Right lung (tissue), 5 donors: ENCODE results near the gene SMIM41. TPM values are rescaled to one million over a fixed set of nuclear protein-coding genes. Genes with fewer than 3 reads are reported as not detected.

Experiments used
- DNase-seq, 2 donors: peaks; one replicate each; pipeline ENCODE4 v3.0.0-alpha.2; 2013
- polyA plus RNA-seq, 5 donors: library from polyadenylated mRNA; unstranded; fragments of 120-200 nt; gene quantifications; one replicate each; pipeline versions ENCODE4 v1.2.1 to v1.2.3, GENCODE V29; 2013; ENCODE audit warnings: inconsistent platforms in 1 of 5, low replicate concordance in 1 of 5; ENCODE audit not compliant: insufficient read length in 5 of 5, insufficient read depth in 1 of 5

Gene SMIM41
- polyA plus RNA-seq, 5 donors: 2.2 to 8.0 (median 3.4) TPM

DNA sequence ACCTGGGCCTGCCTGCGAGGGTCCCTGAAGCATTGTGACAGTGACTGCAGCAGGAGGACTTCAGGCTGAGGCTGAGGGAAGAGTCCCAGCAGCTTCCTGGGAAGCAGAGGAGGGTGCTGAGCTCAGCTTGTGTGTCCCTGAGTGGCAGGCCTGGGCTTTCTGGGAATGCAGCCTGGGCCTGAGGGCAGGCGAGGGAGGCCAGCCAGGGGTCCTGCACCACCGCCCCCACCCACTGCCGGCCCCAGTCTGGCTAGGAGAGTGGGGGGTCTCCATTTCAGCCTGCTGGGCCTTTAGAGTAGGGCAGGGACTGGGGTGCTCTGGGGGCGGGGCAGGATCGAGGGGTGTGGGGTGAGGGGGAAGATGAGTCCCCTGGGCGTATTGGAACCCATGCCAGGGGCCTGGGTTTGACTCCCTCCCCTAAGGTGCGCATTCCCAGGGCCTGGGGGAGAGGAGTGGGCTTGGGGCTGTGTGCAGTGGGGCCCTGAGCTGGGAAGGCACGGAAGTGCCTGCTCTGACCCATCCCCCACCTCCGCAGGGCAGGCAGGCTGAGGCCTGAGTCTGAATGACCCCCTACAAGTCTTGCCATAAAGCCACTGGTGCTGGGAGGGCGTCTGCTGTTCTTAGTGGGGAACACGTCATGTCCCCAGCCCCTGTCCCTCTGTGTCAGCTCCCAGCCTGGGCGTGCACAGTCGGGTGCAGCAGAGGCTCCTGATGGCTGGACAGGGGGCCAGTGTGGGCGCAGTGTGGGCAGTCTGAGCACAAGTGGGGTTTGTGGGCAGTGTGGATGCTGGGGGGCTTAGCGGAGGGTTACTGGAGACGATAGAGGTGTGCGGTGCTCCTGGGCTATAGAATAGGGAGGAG, 66.0 kb downstream of the SMIM41 start:
- DNase-seq: no peak

DNA sequence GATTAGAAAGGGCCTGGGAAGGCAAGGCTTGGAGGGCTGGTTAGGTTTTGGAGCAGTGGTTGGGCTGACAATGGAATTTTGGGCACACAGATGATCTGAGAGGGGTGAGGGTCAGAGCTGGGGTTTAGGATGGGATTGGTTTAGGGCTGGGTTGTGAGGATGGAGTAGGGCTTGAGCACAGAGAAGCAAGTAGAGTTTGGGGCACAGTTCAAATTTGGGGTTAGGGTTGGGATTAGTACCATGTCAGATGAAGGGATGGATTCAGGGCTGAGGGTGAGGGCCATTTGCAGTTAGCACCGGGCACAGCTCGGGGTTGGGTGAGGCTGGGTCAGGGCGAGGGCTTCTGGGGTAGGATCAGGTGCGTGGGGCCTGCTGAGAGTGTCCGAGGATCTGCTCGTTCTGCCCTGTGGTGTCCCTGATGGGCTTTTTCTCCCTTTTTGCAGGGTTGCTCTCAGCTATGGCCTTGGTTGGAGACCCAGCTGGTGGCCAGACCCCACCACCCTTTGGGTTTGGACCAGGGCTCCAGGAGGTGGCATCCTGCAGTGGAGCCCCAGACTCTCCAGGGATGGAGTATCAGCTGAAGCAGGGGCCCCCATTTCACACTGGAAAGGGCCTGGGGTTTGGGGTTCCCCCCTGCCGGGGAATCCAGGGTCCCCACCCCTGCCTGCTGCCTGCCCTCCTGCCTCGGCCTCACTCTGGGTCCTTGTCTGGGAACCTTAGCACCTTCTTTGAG, 66.8 kb downstream of the SMIM41 start:
- no peak for DNase-seq

DNA sequence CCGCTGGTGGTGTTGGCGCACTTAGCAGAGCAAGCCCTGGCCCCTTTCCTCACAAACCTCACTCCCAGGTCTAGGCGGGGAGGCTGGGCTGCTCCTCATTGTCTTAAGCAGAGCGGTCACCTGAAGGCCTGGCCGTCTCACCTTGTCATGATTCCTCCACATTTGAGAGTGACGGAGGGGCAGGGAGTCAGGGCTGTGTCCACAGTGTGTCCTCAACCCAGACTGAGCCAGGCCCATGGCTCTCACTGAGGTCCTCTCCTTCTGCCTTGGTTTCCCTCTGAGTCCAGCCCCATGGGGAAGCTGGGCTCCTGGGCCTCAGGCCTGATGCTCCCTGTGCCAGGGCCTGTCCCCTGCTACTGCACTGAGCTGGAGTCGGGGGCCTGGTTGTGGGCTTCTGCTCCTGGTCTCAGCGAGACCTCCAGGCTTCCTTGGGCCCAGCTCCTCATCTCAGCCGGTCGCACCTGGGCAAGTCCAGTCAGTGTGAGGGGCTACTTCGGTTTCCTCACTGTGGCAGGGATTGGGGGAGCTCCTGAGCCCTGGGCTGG, 67.4 kb downstream of the SMIM41 start:
- DNase-seq: no peak

DNA sequence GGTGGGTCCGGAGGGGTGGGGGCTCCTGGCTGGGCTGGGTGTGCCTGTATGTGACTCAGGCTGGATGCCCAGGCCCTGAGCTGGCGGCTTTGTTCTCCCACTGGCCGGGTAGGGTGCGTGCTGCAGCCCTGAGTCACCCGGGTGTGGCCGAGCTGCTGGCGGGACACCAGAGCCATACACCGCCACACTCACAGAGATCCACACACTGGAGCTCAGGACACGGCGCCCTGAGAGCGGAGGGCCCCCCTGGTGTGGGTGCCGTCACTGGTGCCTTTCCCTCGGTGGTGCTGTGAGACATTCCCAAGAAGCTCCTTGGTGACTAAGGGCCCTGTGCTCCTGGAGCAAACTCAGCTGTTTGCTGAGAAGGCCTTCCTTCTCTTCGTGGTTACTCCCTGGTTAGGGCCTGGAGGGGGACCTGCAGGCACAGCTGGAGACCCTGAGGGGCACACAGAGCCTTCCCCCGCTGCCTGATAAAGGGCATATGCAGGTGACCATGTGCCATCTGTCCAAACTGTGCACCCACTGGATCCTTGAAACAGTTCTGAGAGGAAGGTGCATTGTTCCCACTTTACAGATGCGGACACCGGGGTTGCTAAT, 68.0 kb downstream of the SMIM41 start:
- DNase-seq: no peak

DNA sequence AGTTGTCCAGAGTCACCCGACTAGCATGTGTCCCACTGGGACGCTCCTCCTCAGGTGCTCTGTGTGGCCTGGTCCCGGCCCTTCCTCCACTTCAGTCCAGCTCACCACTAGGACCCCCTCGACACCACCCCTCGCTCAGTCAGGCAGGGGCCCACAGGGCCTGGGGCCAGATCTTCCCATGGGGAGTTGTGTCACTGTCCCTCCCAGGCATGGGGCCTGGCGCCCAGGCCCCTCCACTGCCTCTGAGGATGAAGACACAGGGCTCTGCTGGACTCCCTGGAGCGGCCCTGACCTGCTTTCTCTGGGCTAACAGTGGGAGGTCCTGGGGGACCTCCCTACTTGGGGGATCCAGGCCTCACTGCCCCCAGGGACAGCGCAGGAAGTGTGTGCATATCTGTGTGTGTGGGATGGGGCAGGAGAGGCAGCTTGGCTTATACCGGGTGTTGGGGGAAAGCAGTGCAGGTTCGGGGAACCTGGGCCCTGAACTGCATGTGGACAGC, 68.5 kb downstream of the SMIM41 start:
- DNase-seq: no peak

DNA sequence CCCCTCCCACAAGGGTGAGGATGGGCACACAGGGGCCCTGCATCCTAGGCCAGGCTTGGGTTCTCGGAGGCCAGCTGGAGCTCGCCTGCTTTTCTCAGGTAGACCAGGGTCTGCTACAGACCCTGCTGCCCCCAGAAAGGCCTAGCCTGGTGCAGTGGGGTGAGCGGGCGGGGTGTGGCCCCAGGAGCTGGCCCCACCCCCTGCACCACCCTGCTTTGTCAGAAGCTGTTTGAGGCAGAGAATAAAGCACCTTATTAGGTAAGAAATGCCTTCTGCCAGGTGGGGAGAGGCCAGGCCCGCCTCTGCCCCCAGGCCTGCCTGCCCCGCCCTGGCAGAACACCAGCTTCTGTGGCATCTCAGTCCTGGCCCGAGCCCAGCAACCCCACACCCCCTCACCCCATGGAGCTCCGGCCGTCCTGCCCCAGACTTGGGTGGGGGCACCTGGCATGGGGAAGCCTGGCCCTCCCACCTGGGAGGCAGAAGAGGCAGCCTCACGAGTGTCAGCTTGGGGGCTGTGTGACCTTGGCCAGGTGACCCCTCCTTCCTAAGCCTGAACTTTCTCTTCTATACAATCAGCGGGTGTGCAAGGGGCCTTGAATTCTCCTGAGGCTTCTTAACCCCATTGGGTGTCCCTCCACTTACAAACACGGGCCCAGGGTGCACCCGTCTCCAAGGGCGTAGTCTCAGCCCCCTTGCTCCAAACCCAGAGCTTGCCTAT, 69.1 kb downstream of the SMIM41 start:
- DNase-seq: no peak

DNA sequence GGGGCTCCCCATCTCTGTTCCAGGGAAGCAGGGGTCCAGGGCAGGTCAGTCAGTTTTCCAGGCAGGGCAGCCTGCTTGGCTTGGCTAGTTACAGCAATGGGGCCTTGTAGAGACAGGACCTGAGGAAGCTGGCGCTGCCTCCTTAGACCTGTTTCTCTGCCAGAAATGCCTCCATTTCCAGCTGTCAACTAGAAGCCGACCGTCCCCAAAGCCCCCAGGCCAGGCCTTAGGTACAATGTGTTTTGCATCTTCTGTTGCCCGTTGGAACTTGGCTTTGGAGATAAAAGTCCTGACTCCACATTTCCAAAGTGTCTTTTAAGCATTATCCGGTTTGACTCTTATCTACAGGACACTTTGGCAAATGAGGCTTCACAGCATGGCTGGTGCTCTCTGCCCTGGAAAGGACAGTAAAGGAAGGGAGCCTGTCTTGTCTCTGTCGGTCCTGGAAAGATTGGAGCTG, 69.7 kb downstream of the SMIM41 start:
- no peak for DNase-seq

DNA sequence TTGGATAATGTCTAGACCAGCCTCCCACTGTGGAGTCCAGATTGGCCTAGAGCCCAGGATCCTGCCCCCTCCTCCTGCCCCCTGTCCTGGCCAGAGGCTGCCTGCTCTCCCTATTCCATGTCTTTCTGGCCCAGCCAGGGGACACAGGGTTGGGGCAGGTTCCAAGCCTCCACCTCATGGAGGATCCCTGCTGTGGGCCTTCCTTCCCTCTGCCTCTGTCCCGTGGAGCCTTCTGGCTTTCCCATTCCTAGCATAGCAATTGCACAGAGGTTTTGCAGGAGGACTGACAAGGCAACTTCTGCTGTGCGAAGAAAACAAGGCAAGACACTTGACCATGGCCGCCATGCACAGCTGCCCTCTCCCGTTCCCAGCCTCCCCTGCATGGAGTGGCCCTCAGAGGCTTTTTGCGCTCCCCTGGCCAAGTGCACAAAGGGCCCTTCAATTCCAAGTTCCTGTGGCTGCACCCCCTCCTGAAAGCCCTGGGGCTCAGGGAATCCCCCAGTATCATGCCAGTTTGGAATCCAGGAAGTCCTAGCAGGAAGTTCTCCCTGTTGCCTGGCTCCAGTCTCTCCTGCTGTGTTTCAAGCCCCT, 70.2 kb downstream of the SMIM41 start:
- DNase-seq: no peak

DNA sequence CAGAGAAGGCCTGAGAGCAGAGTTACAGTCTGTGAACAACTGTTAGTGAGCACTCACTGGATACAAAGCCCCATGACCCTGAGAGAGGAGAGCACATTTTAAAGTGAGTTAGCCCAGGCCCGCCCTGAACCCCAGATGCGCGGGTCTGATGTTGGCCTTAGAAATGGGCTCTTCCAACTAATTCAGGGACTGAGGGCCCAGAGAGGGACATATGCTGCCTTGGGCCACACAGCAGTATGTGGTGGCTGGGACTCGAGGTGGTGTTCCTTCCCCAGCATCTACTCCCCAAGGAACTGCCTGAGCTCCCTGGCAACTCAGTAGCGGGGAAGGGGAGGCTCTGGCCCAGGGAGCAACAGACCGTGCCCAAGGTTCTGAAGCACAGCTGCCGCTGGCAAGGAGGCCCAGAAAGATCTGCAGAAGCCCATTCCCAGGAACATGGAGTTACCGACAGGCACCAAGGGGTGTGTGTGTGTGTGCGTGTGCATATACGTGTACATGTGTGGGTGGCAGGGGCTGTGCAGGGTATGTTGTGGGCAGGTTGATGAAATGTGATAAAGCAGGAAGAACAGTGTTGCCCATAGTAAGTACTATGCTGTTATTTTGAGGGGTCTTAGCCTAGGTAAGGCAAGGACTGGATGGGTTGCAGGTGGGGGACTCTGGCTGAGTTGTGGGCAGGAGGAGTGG, 71.8 kb downstream of the SMIM41 start:
- DNase-seq: no peak

DNA sequence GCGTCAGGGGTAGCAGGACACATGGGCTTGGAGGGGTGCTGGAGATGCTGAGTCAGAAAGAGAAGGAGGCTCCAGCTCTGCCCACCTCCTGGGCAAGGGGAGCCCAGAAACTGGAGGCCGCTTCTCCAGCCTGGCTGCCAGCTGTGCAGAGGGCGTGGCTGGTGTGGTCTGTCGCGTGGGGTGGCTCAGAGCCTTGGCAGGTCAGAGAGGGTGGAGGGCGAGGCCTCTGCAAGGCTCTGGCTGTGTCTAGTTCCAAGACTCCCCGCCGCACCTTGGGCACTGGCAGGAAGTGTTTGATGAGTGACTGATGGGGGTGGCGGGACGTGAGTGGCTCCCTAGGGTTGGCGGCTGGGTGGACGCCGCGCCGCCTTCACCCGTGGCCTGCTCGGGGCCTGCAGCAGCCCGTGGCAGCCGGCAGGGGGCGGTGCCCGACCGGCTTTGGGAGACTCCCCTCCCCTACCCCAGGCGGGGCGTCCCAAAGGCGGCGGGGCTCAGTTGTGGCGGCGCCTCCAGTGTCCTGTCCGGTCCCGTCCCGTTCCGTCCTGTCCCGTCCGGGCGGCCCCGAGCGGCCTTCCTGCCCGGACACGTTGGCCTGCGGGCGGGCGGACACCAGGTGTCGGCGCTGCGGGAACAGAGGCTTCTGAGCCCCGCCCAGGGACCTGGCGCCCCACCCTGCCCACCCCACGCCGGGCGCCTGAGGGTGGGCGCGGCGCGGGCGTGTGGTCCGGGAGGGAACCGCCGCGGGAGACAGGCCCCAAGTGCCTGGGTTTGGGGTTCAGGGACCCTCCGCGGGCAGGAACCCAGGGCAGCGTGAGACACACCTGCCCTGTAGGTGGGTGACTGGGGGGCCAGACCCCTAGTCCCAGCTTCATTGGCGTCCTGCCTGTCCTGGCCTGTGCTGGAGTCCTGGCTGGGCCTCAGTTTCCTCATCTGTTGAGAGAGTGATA, 72.6 kb downstream of the SMIM41 start:
- DNase-seq: no peak

DNA sequence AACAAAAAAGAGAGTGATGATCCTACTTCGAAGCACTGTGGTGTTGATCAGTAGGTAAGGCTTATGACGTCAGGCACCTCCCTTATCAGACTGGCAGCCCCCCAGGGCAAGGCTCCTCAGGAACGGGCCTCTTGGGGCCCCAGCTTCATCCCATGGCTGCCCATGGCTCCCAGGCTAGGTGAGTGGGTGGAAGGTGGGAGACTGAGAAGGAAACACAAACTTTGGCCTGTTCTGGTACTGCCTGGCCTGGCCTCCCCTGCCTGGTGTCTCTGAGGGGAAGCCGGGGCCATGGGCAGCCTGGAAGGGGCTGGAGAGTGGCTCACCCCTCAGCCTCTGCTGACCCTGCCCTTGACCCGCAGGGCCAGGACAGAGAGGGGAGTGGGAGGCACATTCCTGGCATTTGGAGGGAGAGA, 73.4 kb downstream of the SMIM41 start:
- no peak for DNase-seq

DNA sequence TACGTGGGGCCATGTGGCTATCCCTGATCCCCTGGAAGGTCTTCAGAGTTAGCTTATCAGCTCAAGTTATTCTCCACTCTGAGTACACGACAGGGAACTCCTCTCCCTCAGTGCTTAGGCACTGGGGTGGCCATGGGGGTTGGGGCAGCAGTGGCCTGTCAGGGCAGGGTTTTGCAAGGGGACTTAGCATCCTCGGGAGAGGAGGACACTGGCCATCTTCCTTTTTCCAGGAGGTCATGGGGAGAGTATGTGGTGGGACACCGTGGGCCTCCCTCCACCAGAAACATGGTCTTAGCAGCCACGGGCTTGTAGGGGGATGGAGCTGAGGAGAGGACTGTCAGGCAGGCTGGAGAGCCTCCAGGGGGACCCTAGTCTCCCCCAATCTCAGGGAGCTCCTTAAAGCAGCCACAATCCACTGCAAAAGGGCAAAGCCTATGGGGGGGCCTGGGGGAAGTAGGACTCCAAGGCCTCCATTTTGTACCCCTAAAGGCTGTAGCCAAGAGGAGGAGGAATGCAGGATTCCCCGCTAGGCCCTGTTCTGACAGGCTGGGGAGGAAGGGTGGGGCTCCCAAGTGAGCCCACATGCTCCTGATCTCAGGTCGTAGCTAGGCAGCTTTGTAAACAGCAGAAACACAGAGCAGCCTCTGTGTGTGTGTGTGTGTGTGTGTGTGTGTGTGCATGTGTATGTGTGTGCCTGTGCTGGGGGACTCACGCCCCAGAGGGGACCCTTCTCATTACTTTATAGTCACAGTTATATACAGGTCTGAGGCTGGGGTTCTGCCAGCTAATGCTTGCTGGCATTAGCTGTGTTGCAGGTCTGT, 75.8 kb downstream of the SMIM41 start:
- no peak for DNase-seq

DNA sequence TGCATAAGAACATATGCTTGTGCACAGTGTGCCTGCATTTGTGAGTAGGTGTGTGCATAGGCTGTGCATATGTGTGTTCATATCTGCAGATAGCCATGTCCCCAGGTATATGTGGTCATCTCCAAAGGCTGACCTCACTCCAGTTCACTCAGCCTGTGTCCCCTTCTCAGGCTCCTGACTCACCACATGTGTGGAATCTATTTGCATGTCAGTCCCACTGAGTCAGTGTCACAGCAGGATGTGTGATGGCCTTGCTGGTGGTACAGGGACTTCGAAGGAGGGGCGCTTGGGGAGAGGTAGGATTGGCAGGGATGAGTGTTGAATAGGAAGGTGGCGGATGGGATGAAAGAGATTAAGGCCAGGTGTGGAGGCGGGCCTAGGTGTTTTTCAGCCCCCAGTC, 76.8 kb downstream of the SMIM41 start:
- no peak for DNase-seq

DNA sequence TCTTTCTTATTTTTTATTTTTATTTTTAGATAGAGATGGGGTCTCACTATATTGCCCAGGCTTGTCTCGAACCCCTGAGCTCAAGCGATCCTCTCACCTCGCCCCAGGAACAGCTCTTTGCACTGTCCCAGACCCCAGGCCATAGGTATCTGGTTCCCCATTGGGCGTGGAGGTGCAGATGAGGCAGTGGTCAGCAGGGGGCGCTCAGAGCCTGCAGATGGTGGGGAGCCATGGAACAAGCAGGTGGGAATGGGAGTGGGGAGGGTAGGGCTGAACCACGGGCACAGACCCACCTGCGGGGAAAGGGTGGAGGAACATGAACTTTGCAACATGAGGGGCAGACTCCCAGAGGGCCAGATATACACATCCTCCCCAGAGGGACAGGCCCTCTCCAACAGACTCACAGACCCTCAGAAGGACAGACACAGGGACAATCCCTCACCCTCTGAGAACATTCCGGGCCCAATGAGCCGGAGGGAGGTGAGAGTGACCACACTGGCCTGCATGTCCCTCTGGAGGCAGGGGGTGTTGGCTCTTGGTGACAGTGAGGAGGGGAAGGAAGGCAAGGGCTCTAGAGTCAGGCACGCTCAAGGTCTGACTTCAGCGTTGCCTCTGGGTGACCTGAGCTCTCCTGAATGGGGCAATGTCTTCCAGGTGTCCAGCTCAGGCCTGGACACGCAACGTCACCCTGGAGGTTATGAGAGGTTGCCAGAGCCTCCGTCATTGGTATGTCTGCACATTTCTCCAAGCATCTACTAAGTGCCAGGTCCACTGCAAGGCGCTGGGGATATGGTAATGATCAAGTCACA, 77.5 kb downstream of the SMIM41 start:
- no peak for DNase-seq

DNA sequence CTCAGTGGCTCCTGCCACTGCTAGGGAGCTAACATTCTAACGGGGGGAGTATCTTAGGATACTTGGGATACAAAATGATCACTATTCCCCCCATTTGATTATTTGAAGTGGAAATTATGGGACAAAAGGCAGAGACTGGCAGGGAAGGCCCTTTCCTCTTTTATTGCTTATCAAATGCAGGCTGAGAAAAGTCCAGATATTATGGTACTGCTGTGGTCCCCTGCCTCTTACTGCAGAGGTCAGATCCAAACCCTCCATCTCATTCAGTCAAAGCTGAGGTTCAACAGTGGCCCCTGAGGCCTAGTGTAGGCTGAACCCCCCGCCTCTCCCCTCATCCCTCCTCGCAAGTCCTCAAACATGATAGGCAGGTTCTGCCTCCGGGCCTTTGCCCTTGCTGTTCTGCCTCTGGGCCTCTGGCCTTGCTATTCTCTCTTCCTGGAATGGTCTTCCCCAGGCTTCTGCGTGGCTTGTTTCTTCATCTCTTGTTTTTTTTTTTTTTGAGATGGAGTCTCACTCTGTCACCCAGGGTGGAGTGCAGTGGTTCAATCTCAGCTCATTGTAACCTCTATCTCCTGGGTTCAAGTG, 78.2 kb downstream of the SMIM41 start:
- no peak for DNase-seq
